ENCODE results near the gene PURB.

PURB gene

GRCh38 chr7:44909596-44910389 is 24.5 kb upstream of the PURB start:
- no peaks in the 10 kb centered on the region for H3K36me3 Mint-ChIP-seq (ENCODE audit: low read depth)
- no peaks in the 10 kb centered on the region for H3K9me3 Mint-ChIP-seq
- no peak overlapping the region for H3K27ac Mint-ChIP-seq
- peaks cover 5% of the 10 kb centered on the region for H3K4me1 Mint-ChIP-seq
- TF ChIP-seq CTCF (IDR thresholded peaks at IDR 0.05; ENCODE audit: unreplicated experiment in 3 of 3), result no peak
- peaks cover 4% of the 10 kb centered on the region for H3K27me3 Mint-ChIP-seq (ENCODE audit: low read depth)
- H3K4me3 Mint-ChIP-seq, result no peak overlapping the region

- no peak overlapping the region for H3K27ac Mint-ChIP-seq
Measured at GRCh38 chr7:44906965-44907364, 21.6 kb upstream of the PURB start.

DNA sequence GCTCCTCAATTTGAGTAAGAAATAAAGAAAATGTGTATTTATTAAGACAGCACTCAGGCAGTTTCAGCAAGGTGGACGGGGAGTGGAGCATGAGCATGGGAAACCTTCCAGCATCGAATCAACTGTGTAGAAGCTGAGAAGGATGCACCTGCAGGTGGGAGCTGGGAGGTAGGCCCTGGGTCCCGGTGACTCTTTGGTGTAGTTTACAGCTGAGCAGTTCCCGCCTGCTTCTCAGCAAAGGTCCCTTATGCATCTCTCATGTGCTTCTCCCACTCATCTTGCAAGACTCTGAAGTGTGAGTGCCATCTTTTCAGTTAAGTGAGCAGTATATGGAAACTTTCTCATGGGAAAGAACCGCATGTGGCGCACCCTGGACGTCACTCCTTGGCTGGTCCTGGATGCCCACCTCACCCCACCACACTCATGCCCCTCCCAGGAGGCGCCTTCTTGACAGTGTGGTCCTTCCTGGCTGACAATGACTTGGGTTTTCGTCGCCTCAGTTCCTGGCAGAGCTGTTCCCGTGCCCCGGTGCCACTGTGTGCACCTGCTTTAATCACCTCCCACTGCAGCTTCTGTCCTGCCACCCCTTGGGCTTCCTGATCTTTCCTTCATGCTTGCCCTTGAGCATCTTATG is 19.8 kb upstream of the PURB start:
- no peak for TF ChIP-seq CTCF (IDR thresholded peaks at IDR 0.05; ENCODE audit: unreplicated experiment in 3 of 3)
- Mint-ChIP-seq H3K36me3 (ENCODE audit: low read depth) (no peaks in the 10 kb centered on the region), H3K9me3 (no peaks in the 10 kb centered on the region), H3K27ac (no peak overlapping the region), H3K27me3 (ENCODE audit: low read depth) (peaks cover 4% of the 10 kb centered on the region), H3K4me1 (no peaks in the 10 kb centered on the region), H3K4me3 (no peak overlapping the region)

More at GRCh38 chr7:44906965-44907364, 21.6 kb upstream of the PURB start:
- peaks cover 4% of the 10 kb centered on the region for H3K27me3 Mint-ChIP-seq (ENCODE audit: low read depth)
- TF ChIP-seq CTCF (IDR thresholded peaks at IDR 0.05; ENCODE audit: unreplicated experiment in 3 of 3), result no peak
- no peak overlapping the region for H3K4me3 Mint-ChIP-seq
- H3K9me3 Mint-ChIP-seq, result no peaks in the 10 kb centered on the region
- no peaks in the 10 kb centered on the region for H3K4me1 Mint-ChIP-seq
- H3K36me3 Mint-ChIP-seq (ENCODE audit: low read depth), result no peaks in the 10 kb centered on the region

GRCh38 chr7:44899443-44899842 is 14.1 kb upstream of the PURB start:
- H3K4me3 Mint-ChIP-seq, result no peak overlapping the region
- H3K36me3 Mint-ChIP-seq (ENCODE audit: low read depth), result no peaks in the 10 kb centered on the region
- no peaks in the 10 kb centered on the region for H3K9me3 Mint-ChIP-seq
- no peaks in the 10 kb centered on the region for H3K27me3 Mint-ChIP-seq (ENCODE audit: low read depth)
- peaks cover 22% of the 10 kb centered on the region for H3K4me1 Mint-ChIP-seq
- H3K27ac Mint-ChIP-seq, result no peak overlapping the region
- no peak for TF ChIP-seq CTCF (IDR thresholded peaks at IDR 0.05; ENCODE audit: unreplicated experiment in 3 of 3)

- Mint-ChIP-seq H3K27ac (no peak overlapping the region), H3K4me3 (no peak overlapping the region), H3K4me1 (peaks cover 33% of the 10 kb centered on the region), H3K36me3 (ENCODE audit: low read depth) (no peaks in the 10 kb centered on the region), H3K27me3 (ENCODE audit: low read depth) (no peaks in the 10 kb centered on the region), H3K9me3 (no peaks in the 10 kb centered on the region)
- no peak for TF ChIP-seq CTCF (IDR thresholded peaks at IDR 0.05; ENCODE audit: unreplicated experiment in 3 of 3)
Measured at GRCh38 chr7:44898039-44898438, 12.7 kb upstream of the PURB start.
